ENCODE data around the gene MICAL3. TPM values are rescaled to one million over a fixed set of nuclear protein-coding genes. Genes with fewer than 3 reads are reported as not detected.

Gene MICAL3
- total RNA-seq, 4 donors from 2014 or later, result 30.4 to 57.1 (median 37.7) TPM

- Histone ChIP-seq H3K36me3 (no peaks in the 10 kb centered on the region), H3K27me3 (no peaks in the 10 kb centered on the region), H3K27ac (no peak overlapping the region), H3K4me1 (peaks cover 22% of the 10 kb centered on the region), H3K4me3 (no peak overlapping the region), H3K9me3 (no peaks in the 10 kb centered on the region)
- WGBS, result 87% methylated on average over 10 of the region's 10 CpGs
- peak in 1 of 2 donors; percentile 37 for DNase-seq (ENCODE audit: low spot score in 2 of 2)
- TF ChIP-seq POLR2A (IDR thresholded peaks at IDR 0.05) (no peak), CTCF (IDR thresholded peaks at IDR 0.05) (no peak)
These were observed 70.0 kb downstream of the MICAL3 start for GRCh38 chr22:17954200-17954859.

- H3K27ac ChIP-seq, result no peak overlapping the region
- H3K4me1 ChIP-seq, result peaks cover 25% of the 10 kb centered on the region
- H3K9me3 ChIP-seq, result no peaks in the 10 kb centered on the region
- no peak for TF ChIP-seq POLR2A (IDR thresholded peaks at IDR 0.05)
- no peaks in the 10 kb centered on the region for H3K27me3 ChIP-seq
- no peak overlapping the region for H3K4me3 ChIP-seq
- no peaks in the 10 kb centered on the region for H3K36me3 ChIP-seq
- 93% methylated on average over 4 of the region's 4 CpGs for WGBS
- DNase-seq (ENCODE audit: low spot score in 2 of 2), result no peak
These were observed 71.2 kb downstream of the MICAL3 start for GRCh38 chr22:17953147-17953546.

- H3K36me3 ChIP-seq, result no peaks in the 10 kb centered on the region
- TF ChIP-seq POLR2AphosphoS5 (IDR thresholded peaks at IDR 0.05) (no peak), CTCF (IDR thresholded peaks at IDR 0.05) (no peak), EP300 (IDR thresholded peaks at IDR 0.05) (no peak), POLR2A (IDR thresholded peaks at IDR 0.05) (no peak)
- no peak overlapping the region for H3K27ac ChIP-seq
- H3K9me3 ChIP-seq, result no peaks in the 10 kb centered on the region
- H3K4me1 ChIP-seq, result peaks cover 25% of the 10 kb centered on the region
- no peaks in the 10 kb centered on the region for H3K27me3 ChIP-seq
- WGBS, result 76% methylated on average over 9 of the region's 9 CpGs
- no peak overlapping the region for H3K4me3 ChIP-seq
- peak in 1 of 2 donors; percentile 54 for DNase-seq (ENCODE audit: low spot score in 2 of 2)
These were observed 72.0 kb downstream of the MICAL3 start for GRCh38 chr22:17952273-17952801.

- H3K27ac ChIP-seq, result peak overlapping the region; percentile 59
- DNase-seq (ENCODE audit: low spot score in 2 of 2), result peak in 1 of 2 donors; percentile 7
- no peaks in the 10 kb centered on the region for H3K36me3 ChIP-seq
- TF ChIP-seq POLR2AphosphoS5 (IDR thresholded peaks at IDR 0.05) (no peak), CTCF (IDR thresholded peaks at IDR 0.05) (no peak), POLR2A (IDR thresholded peaks at IDR 0.05) (no peak), EP300 (IDR thresholded peaks at IDR 0.05) (no peak)
- WGBS, result 80% methylated on average over 5 of the region's 5 CpGs
- no peak overlapping the region for H3K4me3 ChIP-seq
- H3K4me1 ChIP-seq, result peaks cover 34% of the 10 kb centered on the region
- H3K27me3 ChIP-seq, result no peaks in the 10 kb centered on the region
- H3K9me3 ChIP-seq, result no peaks in the 10 kb centered on the region
These were observed 73.0 kb downstream of the MICAL3 start for GRCh38 chr22:17951315-17951714.

- Histone ChIP-seq H3K27me3 (no peaks in the 10 kb centered on the region), H3K9me3 (no peaks in the 10 kb centered on the region), H3K36me3 (no peaks in the 10 kb centered on the region), H3K27ac (peak overlapping the region; percentile 59), H3K4me3 (no peak overlapping the region), H3K4me1 (peaks cover 39% of the 10 kb centered on the region)
- WGBS, result 61% methylated on average over 8 of the region's 10 CpGs
- TF ChIP-seq POLR2AphosphoS5 (IDR thresholded peaks at IDR 0.05), result peak in 1 of 3 donors; percentile 48
- no peak for TF ChIP-seq CTCF (IDR thresholded peaks at IDR 0.05)
- peak in 1 of 2 donors; percentile 65 for DNase-seq (ENCODE audit: low spot score in 2 of 2)
These were observed 73.6 kb downstream of the MICAL3 start for GRCh38 chr22:17950651-17951214.

All from suprapubic skin (tissue), 4 donors.